NCI-H1694 treated with DMSO at 0.1 percent for 48 hours (cell line): Measurements from ENCODE around the gene DUSP2.

Experiments used
- DNase-seq: peaks from one replicate; lab custom pipeline; 2025; lab: John Stamatoyannopoulos, UW

The DUSP2 gene

DNA sequence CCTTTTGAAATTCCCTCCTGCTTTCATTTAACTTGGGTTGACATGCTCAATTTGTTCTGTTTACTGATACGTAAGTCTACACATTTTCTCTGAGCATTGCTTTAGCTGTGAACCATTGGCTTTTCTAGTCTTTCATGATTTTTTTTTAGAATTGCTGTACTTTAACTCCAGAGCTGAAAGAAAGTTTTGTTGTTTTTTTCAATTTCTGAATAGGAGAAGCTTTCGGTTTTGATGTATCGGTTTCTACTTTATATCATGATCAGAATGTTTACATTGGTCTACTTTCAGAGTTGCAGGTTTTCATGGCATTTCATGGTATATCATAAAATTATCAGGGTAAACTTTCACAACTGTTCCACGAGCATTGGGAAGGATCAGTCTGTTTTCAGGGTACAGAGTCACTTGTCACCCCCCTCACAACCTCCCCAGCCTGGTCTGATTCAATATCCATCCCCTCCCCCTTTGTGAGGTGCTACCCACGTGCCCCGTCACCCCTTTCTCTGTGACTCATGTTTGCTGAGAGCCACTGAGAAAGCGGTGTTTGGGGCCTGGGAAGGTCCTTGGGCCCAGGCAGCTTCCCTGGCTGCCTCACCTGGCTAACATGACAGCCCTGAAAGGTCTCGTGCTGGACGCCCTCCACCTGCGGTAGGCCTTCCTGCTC, 14.0 kb downstream of the DUSP2 start:
- DNase-seq = no peak

DNA sequence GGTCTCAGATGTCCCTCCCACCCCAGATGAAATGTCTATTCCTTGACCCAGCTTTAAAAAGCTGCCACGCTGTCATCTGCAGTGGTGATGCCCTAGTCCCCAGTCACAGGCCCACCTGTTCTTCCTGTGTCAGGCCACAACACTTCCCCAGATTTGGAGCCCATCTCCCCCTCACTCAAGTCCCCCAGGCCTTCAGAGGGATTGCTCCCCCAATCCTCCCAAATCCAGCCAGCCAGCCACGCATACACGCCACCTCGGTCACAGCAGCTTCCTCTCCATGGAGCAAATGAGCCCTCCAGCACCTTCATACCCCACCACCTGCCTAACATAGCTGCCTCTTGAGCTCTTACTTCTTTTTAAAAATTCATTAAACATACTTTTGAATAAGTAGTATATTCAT, 14.8 kb downstream of the DUSP2 start:
- DNase-seq = no peak

DNA sequence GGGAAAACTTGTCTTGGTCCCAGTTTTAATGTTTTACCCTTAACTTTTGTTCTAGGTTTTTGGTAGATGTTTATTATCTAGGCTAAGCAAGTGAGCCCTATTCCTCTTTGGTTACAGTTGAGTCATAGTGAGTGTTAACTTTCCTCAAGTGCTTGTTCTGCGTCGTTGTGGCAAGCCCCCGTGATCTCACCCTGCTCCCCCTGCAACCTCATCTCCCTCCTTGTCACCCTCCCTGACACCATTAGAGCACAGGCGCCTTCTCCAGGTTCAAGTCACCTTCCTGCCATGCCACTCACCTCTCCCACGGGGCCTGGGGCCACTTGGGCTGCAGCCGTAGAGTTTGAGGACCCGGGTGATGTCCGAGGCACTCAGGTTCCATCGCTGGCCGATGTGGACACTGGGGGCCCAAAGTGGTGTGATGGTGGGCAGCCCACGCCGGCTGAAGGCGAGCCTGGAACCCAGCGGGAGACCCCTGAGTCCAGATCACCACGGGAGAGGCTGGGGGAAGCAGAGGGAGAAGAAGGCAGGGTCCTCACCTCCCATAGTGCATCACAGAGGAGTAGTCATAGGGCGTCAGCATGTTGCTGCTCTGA, 15.6 kb downstream of the DUSP2 start:
- DNase-seq = no peak

DNA sequence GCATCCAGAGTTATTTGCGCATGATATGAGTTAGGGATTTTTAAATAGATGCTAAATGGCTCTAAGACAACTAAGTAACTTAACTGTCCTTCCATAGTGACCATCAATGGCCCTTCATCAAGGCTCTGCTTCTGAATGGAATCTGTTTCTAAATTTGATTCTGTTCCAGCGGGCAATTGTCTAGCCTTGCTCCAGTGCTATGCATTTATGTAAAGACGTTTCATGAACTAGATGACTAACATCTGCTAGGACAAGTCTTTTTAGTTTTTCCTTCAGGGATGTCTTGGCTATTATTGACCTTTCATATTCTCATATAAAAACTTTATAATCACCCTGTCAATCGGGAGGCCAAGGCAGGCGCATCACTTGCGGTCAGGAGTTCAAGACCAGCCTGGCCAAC, 16.8 kb downstream of the DUSP2 start:
- no peak for DNase-seq

DNA sequence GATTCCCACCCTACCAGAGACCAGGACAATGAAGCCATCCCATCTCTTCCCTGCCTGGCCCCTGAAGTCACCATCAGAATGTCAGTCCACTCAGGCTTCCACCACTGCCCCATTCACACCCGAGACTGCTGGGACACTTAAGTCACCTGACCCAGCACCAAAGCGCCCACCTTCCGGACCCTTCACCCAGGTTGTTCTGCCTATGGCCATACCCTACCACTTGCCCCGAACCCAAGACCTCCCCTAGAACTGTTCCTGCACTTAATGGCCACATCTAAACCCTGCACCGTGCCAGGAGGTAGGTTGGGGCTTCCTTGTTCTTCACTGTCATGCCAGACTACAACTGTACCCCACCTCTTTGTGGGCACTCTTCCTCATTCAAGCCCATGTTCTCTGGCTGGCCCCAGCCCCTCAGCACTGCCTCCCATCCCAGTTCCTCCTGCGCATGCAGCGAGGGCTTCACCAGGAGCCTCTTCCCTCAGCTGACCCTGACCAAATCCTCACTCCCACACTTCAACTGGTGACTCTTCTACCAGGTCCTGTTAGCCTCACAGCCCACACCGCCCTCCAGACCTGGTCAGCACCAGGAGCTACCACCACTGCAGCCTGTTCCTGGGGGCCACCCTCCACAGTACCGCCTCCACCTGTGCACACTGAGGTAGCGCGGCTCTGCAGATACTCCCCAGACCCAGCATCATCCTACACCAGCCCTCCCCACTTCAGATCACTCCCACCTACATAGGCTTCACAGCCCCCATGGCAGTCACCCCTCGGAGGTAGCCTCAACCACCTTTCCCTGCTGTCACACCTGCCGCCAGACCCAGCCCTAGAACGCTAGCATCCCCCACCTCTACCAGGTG, 20.6 kb downstream of the DUSP2 start:
- DNase-seq = no peak

DNA sequence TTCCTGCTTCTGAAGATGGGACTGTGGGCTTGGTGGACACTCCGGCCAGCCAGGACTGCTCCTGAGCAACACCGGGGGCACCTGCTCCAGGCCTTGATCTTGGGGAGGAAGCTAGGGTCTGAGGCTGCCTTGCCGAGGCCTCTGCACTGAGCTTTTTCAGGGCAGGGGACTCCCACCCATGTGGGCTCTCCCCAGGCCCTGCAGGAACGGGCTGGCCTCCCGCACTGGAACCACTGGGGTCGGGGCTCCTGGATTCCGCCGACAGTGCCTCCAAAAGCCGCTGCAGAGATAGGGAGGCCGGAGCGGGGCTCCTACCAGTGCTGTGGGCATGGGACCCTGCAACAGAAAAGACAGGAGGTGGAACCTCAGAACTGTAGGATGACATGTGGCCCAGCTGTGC, 21.3 kb downstream of the DUSP2 start:
- DNase-seq = no peak

DNA sequence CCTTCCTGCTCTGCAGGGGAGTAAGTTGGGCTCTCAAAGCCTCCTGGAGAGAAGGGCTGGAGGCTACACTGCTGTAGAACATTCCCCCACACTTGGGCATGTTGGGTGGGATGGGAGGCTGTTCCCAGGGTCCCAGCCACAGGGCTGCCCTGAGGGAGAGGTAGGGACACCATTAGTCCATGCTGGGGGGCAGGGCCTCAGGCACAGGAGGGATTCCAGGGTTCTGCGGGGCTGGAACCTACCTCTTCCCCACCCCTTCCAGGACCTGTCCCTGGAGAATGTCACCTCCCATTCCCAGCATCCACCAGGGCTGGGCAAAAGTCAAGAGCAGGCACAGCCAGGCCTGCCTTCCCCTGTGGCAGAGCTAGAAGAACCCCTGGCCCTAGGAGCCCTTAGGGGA, 21.9 kb downstream of the DUSP2 start:
- DNase-seq = no peak

DNA sequence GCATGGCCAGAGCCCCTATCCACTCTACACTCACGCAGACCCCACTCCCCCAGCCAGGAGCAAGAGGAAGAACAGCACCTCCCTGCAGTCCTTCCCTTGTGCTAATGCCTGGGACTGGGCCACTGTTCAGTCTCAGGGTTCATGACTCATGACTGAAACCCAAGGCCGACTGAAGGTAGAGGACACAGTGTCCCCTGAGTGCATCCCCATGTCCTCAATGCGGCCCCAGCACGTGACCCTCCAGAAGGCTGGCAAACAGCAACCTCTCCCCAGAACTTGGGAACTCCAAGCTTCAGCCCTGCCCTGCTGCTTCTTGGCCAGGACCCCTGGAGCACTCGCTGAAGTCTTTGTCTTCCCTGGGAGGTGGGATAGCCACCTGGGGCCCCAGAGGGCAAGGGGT, 22.8 kb downstream of the DUSP2 start:
- no peak for DNase-seq

DNA sequence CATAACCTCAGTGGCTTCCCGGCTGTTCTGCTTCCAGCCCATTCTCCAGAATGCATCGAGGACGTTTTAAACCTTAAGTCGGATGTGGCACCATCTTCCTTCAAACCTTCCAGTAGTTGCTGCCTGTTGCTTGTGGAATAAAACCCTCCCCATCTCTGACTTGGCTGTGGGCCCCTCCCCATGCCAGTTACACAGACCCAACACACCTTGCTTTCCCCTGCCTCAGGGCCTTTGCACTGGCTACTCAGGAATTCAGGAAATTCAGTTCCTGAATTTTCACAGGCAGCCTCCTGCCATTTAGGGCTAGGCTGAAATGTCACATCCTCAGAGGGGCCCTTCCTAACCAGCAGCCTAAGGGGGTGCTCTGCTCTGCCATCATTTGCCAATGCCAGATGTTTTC, 23.8 kb downstream of the DUSP2 start:
- DNase-seq = no peak

DNA sequence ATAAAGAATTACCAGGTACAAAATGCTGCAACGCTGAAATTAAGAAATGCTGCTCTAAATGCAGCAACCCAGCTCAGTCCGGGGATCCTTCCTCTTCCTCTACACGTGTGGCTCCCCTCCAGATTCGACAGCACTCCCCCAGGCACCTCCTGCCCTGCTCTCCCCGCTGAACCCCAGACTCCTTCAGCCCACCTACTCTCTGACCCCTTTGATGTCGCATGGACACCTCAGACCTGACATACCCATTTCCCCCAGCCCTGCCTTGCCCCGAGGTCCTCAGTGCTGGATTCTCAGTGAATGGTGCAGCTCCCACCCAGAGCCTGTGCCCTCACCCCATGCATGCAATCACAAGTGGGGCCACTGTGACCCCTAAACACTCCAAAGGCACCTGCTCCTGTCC, 24.2 kb downstream of the DUSP2 start:
- DNase-seq = no peak

DNA sequence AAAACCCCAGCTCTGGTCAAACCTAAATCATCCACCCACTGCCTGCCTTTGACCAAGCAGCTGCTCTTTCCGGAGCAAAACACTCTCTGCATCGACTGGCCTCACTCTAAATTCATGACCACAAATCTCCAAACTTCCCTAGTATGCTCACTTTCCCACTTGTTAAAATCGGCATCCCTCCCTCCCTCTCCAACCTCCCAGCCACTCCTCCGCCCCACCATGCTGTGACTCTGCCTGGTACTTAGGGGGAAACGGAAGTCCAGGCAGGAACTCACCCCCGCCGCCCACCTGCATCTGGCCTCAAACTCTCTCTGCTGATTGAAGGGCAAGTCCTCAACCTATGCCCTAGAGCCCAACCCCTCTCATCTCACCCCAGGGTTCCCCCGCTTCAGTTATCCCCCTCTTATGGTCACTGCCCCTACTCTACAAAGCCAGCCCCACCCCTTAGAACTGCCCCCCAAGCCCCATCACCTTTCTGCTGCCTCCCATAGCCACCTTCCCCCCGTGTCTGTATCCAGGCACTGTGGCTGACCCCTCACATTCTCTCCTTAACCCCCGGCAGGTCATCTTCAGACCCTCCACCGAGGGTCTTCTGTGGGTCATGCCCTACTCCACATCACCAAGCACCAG, 25.0 kb downstream of the DUSP2 start:
- no peak for DNase-seq

DNA sequence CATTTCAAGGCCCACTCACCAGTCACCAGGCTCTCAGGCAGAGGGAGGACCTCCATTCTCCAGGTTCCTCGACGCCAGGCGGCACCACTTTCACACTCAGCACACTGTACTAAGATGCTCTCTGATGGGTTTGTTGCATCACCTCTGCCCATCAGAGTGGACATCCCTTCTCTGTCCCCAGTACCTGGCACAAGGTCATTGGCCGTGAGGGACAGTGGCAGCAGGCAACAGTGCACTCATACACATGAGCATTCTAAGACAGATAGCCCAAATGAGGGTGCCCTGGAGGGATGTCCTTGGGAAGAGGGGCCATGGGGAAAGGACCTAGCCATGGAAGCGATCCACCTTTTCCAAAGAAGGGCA, 25.9 kb downstream of the DUSP2 start:
- DNase-seq = no peak

DNA sequence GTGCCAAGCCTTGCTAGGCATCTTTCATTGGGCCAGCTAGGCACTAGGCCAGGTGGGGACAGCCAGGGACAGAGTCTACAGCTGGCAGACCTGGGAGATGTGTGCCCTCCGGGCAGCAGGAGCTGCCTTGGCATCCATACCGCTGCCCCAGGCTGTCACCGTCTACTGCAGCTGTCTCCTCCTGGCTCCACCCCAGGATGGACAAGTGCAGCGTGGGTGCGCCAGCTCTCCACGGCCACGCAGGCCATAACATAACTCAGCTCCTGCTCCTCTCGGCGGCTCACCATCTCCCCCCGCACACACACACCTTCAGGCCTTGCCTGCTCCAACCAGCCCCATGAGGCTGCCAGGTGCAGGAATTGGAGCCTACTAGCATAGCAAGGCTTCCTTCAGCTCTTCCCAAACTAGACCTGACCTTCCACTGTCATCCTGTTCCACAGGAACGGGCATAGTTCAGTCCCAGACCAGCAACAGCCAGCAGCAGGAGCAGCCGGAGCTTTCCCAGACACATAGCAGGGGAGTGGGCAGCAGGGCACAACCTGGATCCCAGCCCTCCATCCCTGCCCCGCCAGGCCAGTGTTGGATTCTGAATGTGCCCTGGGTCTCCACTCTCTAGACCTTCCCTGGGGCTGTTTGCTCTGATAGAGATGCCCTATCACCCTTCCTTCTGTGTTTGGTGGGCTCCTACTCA, 26.4 kb downstream of the DUSP2 start:
- no peak for DNase-seq

DNA sequence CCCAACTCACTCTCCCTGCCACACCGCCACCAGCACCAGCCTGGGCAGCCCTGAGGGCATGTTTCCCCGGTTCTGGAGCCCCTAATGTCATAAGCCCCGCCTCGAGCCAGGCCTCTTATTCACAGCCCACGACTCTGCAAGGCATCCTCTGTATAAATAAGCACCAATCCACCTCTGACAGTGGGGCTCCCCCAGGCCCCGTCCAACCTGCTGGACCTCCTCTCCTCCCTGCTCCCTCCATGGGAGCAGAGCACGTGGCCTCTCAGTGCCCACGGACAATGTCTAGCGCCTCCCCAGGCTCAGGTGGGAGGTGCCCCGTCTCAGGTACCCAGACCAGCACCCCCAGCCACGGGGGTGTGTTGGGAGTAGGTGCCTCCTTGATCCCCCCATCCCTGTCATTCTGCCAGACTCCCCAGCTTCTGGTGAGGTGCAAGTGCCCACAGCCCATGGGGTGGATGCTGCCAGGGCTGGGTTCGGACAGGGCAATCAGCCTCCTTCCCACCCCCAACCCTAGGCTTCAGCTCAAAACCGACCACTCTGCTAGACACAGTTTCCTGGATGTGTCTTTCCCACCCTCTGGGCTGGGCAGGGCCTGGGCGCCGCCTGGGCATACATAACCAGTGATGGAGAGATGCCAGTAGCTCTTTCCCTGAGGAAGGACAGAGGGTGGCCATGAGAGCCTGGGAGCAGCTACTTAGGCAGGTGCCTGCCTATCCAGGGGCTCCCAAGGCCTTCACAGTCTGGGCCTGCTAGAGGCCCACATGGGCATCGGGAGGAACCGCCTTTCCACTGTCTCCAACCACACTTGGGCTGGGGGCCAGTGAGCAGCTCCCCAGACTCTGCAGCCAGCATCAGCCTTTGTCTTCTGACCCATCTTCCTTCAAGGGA, 27.3 kb downstream of the DUSP2 start:
- no peak for DNase-seq

DNA sequence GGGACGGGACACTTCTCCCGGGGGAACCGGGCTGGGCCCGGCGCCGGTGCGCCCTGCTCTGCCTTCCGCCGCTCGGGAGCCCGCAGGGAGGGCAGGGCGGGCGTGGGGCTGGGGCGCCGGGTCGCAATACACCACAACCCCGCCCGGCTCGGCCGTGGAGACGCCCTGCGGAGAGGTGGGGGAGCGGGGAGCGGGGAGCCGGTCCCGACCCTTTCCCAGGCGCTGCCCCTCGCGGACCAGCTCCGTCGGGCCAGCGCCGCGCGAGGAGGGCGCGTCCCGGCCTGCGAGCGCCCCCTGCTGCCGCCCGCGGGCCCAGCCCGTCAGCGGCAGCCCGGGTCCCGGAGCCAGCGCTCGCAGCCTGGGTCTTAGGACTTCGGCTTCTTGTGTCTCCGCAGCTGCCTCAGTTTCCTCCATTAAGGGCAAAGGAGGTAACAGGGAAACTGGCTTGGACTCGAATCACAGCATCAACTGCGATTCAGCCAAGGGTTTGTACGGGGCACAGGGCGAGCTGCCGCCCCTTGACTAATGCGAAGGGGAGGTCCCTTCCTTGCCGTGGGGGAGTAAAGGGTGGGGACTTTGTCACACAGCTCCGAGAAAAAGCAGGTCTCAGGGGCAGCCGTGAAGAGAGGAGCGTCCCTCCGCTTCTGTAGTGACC, 28.2 kb downstream of the DUSP2 start:
- peak; percentile 21 for DNase-seq

DNA sequence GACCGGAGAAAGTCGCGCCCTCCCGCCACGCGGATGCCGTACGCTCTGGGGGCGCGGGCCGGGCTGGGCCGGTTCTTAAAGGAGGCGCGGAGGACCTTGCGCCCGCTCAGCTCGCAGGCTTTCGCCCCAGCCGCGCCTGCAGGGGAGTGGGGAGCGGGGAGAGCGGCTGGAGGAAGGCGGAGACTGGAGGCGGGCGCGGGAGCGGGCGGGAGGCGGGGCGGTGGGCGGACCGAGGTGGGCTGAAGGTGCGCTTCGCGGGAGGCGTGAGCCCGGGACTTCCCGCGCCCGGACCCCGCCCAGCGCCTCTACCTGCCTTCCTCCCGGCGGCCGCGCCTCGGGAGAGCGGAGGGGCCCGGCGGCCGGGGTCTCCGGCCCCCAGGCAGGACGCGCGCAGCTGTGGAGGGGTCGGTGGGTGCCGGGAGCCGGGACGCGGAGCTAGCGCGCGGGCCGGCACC, 28.8 kb downstream of the DUSP2 start, which contains the start of gene ADRA2B:
TSS of gene ADRA2B (minus strand) at position 148 of the 455 bp plus-strand sequence. CDS start 422 bp downstream, outside the sequence.
- no peak for DNase-seq

DNA sequence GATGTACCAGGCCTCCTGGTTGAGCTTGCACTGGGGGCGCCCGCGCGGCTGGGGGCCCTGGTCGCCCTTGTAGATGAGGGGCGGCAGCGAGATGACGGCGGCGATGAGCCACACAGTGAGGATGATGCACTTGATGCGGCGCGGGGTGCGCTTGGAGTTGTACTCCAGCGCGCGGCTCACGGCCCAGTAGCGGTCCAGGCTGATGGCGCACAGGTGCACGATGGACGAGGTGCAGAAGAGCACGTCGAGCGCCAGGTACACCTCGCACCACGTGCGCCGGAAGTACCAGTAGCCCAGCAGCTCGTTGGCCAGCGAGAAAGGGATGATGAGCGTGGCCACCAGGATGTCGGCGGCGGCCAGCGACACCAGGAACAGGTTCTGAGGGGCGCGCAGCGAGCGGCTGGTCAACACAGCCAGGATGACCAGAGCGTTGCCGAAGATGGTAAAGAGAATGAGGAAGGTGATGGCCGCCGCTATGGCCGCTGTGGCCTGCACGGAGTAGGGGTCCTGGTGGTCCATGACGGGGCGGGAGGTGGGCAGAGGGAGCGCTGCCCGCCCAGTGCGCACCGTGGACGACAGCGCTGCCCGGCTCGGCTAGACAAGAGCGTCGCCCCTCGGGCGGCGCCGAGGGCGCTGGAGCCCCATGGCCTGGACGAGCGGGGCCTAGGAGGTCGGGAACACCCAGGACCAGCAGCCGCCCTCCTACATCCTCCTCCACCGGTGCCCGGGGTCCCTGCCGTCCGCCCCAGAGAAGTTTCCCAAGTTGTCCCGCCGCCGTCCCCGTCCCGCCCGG, 29.4 kb downstream of the DUSP2 start:
- DNase-seq = no peak

DNA sequence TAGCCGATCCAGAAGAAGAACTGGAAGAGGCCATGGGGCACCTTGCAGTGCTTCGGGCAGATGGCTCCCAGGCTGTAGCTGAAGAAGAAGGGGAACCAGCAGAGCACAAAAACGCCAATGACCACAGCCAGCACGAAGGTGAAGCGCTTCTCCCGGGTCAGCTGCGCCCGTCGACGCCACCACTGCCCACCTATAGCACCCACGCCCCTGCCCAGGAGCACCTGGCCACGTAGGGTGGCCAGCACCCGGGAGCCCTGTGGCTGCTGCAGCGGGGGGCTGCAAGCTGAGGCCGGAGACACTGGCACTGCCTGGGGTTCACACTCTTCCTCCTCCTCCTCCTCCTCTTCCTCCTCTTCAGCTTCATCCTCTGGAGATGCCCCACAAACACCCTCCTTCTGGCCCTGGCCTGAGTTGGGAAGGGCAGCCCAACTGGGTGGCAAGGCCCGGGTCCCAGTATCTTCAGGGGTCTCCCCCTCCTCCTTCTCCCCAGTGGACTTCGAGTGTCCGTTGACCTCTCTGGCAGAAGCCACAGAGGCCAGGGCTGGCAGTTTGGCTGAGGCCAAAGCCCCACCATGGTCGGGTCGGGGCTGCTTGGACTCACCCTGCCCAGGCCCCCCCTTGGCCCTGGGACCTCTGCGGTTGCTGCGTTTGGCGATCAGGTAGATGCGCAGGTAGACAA, 30.2 kb downstream of the DUSP2 start:
- no peak for DNase-seq

DNA sequence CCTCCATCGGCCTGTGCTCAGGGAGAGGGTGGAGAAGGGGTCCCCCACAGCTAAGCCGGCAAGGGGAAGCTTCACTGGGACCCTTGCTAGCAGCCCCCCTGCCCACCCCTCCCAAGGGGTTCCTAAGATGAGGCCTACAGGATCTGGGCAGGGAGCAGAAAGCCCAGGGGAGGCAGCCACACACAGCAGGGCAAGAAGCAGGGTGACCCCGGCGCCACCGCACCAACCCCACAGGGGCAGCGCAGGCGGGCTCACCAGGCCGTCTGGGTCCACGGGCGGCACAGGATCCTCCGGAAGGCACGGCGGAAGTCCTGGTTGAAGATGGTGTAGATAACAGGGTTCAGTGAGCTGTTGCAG, 30.7 kb downstream of the DUSP2 start:
- DNase-seq = no peak
